ENCODE measurements around the gene EXPH5.
"Not testable (repeated sequence)": the region's sequence is repeated elsewhere in the genome, so short reads cannot be mapped to it uniquely, and the experiment has no call there.

EXPH5 gene

GRCh38 chr11:108593214-108593922 is at the start of gene EXPH5:
EXPH5 (minus strand) TSS chr11:108593768; CDS start chr11:108593536, 232 bp downstream.
- DNase-seq: peak; percentile 84

GRCh38 chr11:108641752-108642151 is 48.2 kb upstream of the EXPH5 start:
- DNase-seq: not testable (repeated sequence)

- no peak for DNase-seq
These were observed 45.6 kb upstream of the EXPH5 start for GRCh38 chr11:108639146-108639545.

- no peak for DNase-seq
These were observed 42.7 kb upstream of the EXPH5 start for GRCh38 chr11:108636222-108636621.

GRCh38 chr11:108635106-108635505 is 41.5 kb upstream of the EXPH5 start:
- no peak for DNase-seq

GRCh38 chr11:108632041-108632704 is 38.6 kb upstream of the EXPH5 start:
- DNase-seq: no peak

- DNase-seq: no peak
These were observed 35.7 kb upstream of the EXPH5 start for GRCh38 chr11:108629274-108629673.

GRCh38 chr11:108628812-108629211 is 35.2 kb upstream of the EXPH5 start:
- DNase-seq: no peak

- DNase-seq: no peak
These were observed 34.8 kb upstream of the EXPH5 start for GRCh38 chr11:108628326-108628725.

GRCh38 chr11:108624196-108624925 is 30.8 kb upstream of the EXPH5 start:
- no peak for DNase-seq

GRCh38 chr11:108622341-108622740 is 28.8 kb upstream of the EXPH5 start:
- DNase-seq: no peak

- no peak for DNase-seq
These were observed 27.6 kb upstream of the EXPH5 start for GRCh38 chr11:108620958-108621772.

GRCh38 chr11:108618529-108618928 is 25.0 kb upstream of the EXPH5 start:
- DNase-seq: no peak

GRCh38 chr11:108617055-108617454 is 23.5 kb upstream of the EXPH5 start:
- no peak for DNase-seq

GRCh38 chr11:108616549-108616948 is 23.0 kb upstream of the EXPH5 start:
- DNase-seq: no peak

GRCh38 chr11:108614086-108614485 is 20.5 kb upstream of the EXPH5 start:
- no peak for DNase-seq

GRCh38 chr11:108609682-108610081 is 16.1 kb upstream of the EXPH5 start:
- no peak for DNase-seq

GRCh38 chr11:108608548-108608947 is 15.0 kb upstream of the EXPH5 start:
- no peak for DNase-seq

- no peak for DNase-seq
These were observed 13.1 kb upstream of the EXPH5 start for GRCh38 chr11:108606495-108607160.

- DNase-seq: no peak
These were observed 12.5 kb upstream of the EXPH5 start for GRCh38 chr11:108606070-108606469.

GRCh38 chr11:108602818-108603217 is 9.2 kb upstream of the EXPH5 start:
- DNase-seq: not testable (repeated sequence)

GRCh38 chr11:108601150-108601549 is 7.6 kb upstream of the EXPH5 start:
- DNase-seq: no peak
